ENCODE data around the gene POLR3E.

The POLR3E gene

GRCh38 chr16:22255335-22255734, 41.9 kb upstream of the POLR3E start:
- no peak overlapping the region for H2AFZ ChIP-seq (ENCODE audit: low read depth, low read length)
- H3K27me3 ChIP-seq (ENCODE audit: low read depth, low read length): no peaks in the 10 kb centered on the region
- TF ChIP-seq EZH2phosphoT487 (IDR thresholded peaks at IDR 0.05; ENCODE audit: low read depth): no peak
- TF ChIP-seq, protein P1, sequence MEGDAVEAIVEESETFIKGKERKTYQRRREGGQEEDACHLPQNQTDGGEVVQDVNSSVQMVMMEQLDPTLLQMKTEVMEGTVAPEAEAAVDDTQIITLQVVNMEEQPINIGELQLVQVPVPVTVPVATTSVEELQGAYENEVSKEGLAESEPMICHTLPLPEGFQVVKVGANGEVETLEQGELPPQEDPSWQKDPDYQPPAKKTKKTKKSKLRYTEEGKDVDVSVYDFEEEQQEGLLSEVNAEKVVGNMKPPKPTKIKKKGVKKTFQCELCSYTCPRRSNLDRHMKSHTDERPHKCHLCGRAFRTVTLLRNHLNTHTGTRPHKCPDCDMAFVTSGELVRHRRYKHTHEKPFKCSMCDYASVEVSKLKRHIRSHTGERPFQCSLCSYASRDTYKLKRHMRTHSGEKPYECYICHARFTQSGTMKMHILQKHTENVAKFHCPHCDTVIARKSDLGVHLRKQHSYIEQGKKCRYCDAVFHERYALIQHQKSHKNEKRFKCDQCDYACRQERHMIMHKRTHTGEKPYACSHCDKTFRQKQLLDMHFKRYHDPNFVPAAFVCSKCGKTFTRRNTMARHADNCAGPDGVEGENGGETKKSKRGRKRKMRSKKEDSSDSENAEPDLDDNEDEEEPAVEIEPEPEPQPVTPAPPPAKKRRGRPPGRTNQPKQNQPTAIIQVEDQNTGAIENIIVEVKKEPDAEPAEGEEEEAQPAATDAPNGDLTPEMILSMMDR (IDR thresholded peaks at IDR 0.05; ENCODE audit: low read depth, low read length): no peak

DNA sequence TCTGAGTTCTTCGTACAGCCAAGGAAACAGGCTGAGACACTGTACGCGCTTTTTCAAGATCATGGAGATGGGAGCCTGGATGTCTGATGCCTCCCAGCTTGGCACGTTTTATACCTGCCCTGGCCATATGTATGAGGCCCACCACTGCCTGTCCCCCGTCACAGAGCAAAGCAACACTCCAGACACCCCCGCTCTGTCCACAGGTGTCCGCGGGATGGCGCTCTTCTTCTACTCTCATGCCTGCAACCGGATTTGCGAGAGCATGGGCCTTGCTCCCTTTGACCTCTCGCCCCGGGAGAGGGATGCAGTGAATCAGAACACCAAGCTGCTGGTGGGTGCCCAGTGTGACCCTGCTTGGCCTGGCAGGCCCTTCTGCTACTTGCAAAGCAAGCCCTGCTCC, 39.8 kb upstream of the POLR3E start:
- H3K36me3 ChIP-seq (replicated peaks; ENCODE audit: low read depth, low read length): peaks cover 62% of the 10 kb centered on the region
- no peaks in the 10 kb centered on the region for H3K9me3 ChIP-seq (ENCODE audit: insufficient read depth, low read length)
- no peaks in the 10 kb centered on the region for H4K20me1 ChIP-seq (ENCODE audit: insufficient read depth, low read length)
- TF ChIP-seq, protein P1 (IDR thresholded peaks at IDR 0.05; ENCODE audit: low read depth, low read length): no peak
- no peak for TF ChIP-seq EZH2phosphoT487 (IDR thresholded peaks at IDR 0.05; ENCODE audit: low read depth)
- no peak overlapping the region for H3K27ac ChIP-seq (ENCODE audit: low read length)
- no peak overlapping the region for H3K9ac ChIP-seq (ENCODE audit: low read length)
- H2AFZ ChIP-seq (ENCODE audit: low read depth, low read length): no peak overlapping the region
- no peaks in the 10 kb centered on the region for H3K4me1 ChIP-seq (ENCODE audit: low read length)
- no peaks in the 10 kb centered on the region for H3K27me3 ChIP-seq (ENCODE audit: low read depth, low read length)
- no peak overlapping the region for H3K4me2 ChIP-seq (ENCODE audit: low read length)
- no peaks in the 10 kb centered on the region; the same call in 1 of the 2 replicates for H3K79me2 ChIP-seq (ENCODE audit: low read length)
- H3K4me3 ChIP-seq (ENCODE audit: low read length): no peak overlapping the region

More at GRCh38 chr16:22255335-22255734, 41.9 kb upstream of the POLR3E start:
- H3K4me1 ChIP-seq (ENCODE audit: low read length): no peaks in the 10 kb centered on the region
- H3K79me2 ChIP-seq (ENCODE audit: low read length): no peaks in the 10 kb centered on the region; the same call in 1 of the 2 replicates
- no peak overlapping the region for H3K4me2 ChIP-seq (ENCODE audit: low read length)
- no peak overlapping the region for H3K4me3 ChIP-seq (ENCODE audit: low read length)
- no peaks in the 10 kb centered on the region for H4K20me1 ChIP-seq (ENCODE audit: insufficient read depth, low read length)
- H3K9ac ChIP-seq (ENCODE audit: low read length): no peak overlapping the region
- H3K27ac ChIP-seq (ENCODE audit: low read length): no peak overlapping the region
- H3K36me3 ChIP-seq (replicated peaks; ENCODE audit: low read depth, low read length): peaks cover 72% of the 10 kb centered on the region
- H3K9me3 ChIP-seq (ENCODE audit: insufficient read depth, low read length): no peaks in the 10 kb centered on the region

GRCh38 chr16:22260490-22260889, 36.7 kb upstream of the POLR3E start:
- Histone ChIP-seq H3K36me3 (replicated peaks; ENCODE audit: low read depth, low read length) (peaks cover 56% of the 10 kb centered on the region), H2AFZ (ENCODE audit: low read depth, low read length) (no peak overlapping the region), H3K9ac (ENCODE audit: low read length) (no peak overlapping the region), H3K4me3 (ENCODE audit: low read length) (no peak overlapping the region), H3K9me3 (ENCODE audit: insufficient read depth, low read length) (no peaks in the 10 kb centered on the region), H4K20me1 (ENCODE audit: insufficient read depth, low read length) (no peaks in the 10 kb centered on the region), H3K4me2 (ENCODE audit: low read length) (no peak overlapping the region), H3K27ac (ENCODE audit: low read length) (no peak overlapping the region), H3K79me2 (ENCODE audit: low read length) (no peaks in the 10 kb centered on the region; the same call in 1 of the 2 replicates), H3K4me1 (ENCODE audit: low read length) (no peaks in the 10 kb centered on the region), H3K27me3 (ENCODE audit: low read depth, low read length) (no peaks in the 10 kb centered on the region)
- TF ChIP-seq, protein P1 (IDR thresholded peaks at IDR 0.05; ENCODE audit: low read depth, low read length): no peak
- no peak for TF ChIP-seq EZH2phosphoT487 (IDR thresholded peaks at IDR 0.05; ENCODE audit: low read depth)

DNA sequence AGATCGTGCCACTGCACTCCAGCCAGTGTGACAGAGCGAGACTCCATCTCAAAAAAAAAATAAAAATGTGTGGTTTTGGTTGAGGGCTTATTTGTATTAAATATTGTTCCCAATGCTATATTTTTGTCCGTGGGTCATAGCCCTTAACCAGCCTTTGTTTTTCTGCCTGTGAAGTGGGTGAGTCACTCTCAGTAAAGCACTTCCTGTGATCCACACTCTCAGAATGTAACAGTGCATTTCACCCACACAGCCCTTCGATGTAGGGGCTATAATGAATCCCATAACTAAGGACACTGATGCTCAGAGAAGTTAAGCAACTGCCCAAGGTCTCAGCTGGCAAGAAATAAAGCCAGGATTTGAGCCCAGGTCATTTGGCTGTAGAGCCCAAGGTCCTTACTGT, 34.7 kb upstream of the POLR3E start:
- Histone ChIP-seq H3K79me2 (ENCODE audit: low read length) (no peaks in the 10 kb centered on the region; the same call in 1 of the 2 replicates), H3K4me2 (ENCODE audit: low read length) (no peak overlapping the region), H3K9me3 (ENCODE audit: insufficient read depth, low read length) (no peaks in the 10 kb centered on the region), H4K20me1 (ENCODE audit: insufficient read depth, low read length) (no peaks in the 10 kb centered on the region), H3K27ac (ENCODE audit: low read length) (no peak overlapping the region), H2AFZ (ENCODE audit: low read depth, low read length) (no peak overlapping the region), H3K36me3 (replicated peaks; ENCODE audit: low read depth, low read length) (peaks cover 58% of the 10 kb centered on the region), H3K4me3 (ENCODE audit: low read length) (no peak overlapping the region), H3K27me3 (ENCODE audit: low read depth, low read length) (no peaks in the 10 kb centered on the region), H3K9ac (ENCODE audit: low read length) (no peak overlapping the region), H3K4me1 (ENCODE audit: low read length) (no peaks in the 10 kb centered on the region)
- no peak for TF ChIP-seq EZH2phosphoT487 (IDR thresholded peaks at IDR 0.05; ENCODE audit: low read depth)
- TF ChIP-seq, protein P1 (IDR thresholded peaks at IDR 0.05; ENCODE audit: low read depth, low read length): no peak

Data from OCI-LY3 (cell line).